Ramos (cell line): ENCODE measurements around the gene ZKSCAN3.
"Not testable (repeated sequence)": the region's sequence is repeated elsewhere in the genome, so short reads cannot be mapped to it uniquely, and the experiment has no call there.

Source experiments
- in situ Hi-C: fragments of 300-500 bp; cut with MboI; formaldehyde crosslinking; loops from one replicate; pipeline ENCODE4 v1.14.3; 2022; ENCODE audit warnings: low sequenced_read_pairs; ENCODE audit not compliant: unreplicated experiment

Gene ZKSCAN3

DNA sequence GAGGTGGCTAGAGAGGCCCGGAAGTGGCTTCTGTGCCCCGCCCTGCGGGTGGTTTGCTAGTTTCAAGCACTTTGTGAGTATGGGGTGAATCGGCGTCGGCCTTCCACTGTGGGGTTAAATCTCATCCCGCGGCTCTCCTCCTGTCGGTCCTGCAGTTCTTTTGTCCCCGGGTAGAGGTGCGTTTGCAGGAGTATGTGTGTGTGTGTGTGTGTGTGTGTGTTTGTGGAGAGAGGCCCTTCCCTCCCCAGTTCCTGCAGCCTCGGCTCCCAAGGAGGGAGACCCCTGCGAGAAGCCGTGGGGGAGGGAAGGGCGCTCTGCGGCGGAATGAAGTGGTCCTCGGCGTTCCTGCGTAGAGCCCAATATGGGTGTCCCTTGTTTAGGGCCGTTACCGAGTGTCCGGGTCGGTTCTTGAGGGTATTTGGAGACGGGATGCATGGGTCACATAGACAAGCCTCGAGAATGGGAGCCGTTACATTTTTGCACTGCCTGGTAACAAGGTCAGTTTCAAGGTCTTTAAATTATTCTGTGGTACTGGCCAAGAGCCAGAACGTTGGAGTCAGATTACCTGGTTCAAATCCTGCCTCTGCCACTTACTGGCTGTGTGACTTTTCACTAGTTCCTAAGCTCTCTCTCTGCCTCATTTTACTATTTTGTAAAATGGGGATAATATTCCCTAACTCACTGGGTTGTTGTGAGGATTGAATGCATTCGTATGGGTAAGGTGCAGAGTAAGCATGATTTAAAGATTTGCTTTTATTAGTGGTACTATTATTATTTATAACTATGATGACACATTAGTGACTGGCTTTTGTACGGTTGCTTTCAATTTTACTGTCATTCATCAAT, at the start of gene ZKSCAN3:
TSS of gene ZKSCAN3 (plus strand) at position 56 of the 846 bp plus-strand sequence. CDS start 9,640 bp downstream, outside the sequence.
- in situ Hi-C loops: no loop called here

DNA sequence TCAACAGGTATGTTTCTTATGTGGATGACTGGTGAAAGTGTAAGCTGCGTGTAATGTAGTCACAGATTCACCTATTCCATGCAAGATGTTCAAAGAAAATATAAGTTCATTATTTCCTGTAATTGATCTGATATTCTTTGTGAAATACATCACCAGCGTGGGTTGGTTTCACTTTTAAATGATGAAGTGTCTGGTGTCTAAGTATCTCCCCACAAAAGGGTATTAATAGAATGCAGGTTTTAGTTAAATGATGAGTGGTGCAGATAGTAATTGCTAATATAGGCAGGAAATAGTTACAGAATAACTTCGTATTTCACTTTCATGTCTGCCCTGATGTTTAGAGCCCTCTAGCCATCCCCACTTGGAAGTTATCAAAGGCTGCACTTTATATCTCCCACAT, 46.2 kb upstream of the ZKSCAN3 start:
- in situ Hi-C loops: no loop called here

DNA sequence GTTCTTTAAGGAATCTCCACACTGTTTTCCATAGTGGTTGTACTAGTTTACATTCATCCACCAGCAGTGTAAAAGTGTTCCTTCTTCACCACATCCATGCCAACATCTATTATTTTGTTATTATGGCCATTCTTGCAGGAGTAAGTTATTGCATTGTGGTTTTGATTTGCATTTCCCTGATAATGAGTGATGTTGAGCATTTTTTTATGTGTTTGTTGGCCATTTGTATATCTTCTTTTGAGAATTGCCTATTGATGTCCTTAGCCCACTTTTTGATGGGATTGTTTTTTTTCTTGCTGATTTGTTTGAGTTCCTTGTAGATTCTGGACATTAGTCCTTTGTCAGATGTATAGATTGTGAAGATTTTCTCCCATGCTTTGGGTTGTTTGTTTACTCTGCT, 43.4 kb upstream of the ZKSCAN3 start:
- in situ Hi-C loops: not testable (repeated sequence)

DNA sequence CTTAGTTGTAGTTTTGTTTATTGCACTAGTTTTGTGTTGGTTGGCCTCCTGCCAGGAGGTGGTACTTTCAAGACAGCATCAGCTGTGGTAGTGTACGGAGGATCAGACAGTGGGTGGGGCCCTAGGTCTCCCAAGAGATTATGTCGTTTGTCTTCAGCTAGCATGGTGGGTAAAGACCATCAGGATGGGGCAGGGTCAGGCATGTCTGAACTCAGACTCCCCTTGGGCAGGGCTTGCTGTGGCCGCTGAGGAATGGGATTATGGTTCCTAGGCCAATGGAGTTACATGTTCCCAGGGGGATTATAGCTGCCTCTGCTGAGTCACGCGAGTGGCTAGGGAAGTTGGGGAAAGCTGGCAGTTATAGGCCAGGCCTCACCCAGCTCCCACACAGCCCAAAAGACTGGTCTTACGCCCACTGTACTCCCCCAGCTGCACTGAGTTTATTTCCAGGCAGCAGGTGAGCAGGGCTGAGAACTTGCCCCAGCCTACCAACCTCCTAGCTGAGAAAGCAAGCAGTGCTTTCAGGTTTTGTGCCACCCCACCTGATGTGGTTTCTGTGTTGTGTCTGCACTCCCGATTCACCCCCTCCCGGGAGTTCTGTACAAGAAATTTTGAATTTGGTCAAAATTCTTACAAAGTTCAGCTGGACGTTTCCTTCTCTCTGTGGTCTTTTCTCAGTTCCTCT, 38.5 kb upstream of the ZKSCAN3 start:
- in situ Hi-C loops: no loop called here

DNA sequence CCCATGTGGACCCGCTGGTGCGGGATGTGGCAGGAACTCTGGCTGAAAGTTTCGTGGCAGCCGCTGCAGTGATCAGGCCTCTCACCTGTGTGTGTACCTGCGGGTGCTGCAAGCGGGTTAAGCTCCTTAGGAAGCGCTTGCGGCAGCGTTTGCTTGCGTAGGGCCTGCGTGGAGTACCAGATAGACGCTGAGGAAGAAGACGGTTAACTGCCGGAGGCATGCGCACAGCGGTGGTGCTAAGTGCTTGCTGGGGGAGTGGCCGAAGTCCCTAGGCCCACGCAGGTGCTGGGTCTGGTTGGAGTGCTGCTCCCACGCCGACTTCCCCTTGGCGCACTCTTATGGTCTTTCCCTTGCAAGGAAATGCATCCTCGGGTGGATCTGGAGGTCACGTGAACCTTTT, 36.8 kb upstream of the ZKSCAN3 start:
- in situ Hi-C loops: no loop called here

DNA sequence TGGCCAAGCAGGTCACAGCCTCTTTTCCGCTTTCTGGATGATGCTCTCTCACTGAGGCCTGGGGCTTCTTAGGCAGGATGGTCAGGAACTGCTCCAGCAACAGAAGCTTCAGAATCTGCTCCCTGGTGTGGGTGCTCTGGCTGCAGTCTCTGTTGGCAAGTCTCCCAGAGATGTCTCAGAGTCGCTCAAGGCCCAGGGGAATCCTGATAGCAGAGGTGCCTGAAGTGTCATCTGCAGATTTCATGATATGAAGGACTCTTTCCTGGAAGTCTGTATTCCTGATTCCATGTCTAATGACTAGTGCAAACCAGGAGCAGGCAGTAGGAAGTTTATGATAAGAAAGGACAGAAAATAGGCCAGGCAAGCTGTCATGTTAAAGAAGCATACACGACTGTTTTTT, 34.1 kb upstream of the ZKSCAN3 start:
- in situ Hi-C loops: no loop called here

DNA sequence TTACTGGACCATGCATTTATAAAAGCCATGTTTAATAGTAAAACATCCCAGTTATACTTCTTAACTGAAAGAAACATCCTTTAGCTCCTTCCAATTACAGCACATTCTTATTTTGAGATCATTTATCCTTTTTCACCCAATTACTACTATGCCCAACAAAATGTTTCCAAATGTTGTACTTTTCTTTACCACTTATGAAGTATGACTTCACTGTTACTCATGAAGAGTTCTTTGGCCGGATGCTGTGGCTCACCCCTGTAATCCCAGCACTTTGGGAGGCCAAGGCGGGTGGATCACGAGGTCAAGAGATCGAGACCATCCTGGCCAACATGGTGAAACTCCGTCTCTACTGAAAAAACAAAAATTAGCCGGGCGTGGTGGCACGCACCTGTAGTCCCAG, 31.9 kb upstream of the ZKSCAN3 start:
- in situ Hi-C loops: not testable (repeated sequence)

DNA sequence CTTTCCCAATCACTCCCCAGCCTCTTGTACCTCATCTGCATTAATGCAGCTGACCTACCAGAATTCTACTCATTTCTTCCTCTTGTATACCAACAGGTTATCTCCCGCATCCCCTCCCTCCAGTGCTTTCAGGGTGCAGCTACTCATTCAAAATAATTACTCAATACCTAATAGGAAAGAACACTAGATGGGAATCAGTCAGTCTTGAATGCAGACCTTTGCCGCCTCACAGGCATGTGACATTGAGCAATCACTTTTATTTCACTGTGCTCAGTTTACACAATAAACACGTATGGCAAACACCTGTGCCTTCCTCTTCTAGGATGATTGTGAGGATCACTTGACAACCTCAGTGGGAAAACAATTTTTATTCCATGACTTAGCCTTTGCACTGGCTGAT, 27.1 kb upstream of the ZKSCAN3 start:
- in situ Hi-C loops: no loop called here

DNA sequence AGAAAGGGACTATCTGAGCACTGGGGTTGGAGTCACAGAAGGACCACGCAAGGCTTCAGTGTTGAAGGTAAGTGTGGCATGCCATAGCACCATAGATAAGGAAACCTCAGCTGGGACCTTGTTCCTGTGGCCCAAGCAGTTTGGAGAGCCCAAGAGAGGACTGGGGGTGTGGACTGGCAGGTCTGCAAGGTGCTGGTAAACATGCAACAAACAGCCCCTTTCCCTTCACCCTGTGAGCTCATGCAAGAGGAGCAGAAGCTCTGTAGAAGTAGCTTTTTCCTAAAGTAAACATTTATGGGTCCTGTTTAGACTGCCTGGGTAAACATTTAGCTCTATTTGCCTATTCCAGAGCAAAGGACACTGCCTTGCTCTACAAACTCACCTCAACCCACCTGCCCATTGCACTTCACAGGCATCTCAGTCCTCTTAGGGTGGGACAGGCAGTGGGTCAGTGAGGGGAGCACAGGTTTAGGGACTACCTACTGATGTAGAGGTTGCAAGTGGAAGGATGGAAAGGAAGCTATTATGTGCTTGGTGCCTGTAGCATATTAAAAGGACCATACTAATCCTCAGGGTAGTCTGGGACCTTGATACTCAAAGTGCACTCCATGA, 25.8 kb upstream of the ZKSCAN3 start:
- in situ Hi-C loops: no loop called here

DNA sequence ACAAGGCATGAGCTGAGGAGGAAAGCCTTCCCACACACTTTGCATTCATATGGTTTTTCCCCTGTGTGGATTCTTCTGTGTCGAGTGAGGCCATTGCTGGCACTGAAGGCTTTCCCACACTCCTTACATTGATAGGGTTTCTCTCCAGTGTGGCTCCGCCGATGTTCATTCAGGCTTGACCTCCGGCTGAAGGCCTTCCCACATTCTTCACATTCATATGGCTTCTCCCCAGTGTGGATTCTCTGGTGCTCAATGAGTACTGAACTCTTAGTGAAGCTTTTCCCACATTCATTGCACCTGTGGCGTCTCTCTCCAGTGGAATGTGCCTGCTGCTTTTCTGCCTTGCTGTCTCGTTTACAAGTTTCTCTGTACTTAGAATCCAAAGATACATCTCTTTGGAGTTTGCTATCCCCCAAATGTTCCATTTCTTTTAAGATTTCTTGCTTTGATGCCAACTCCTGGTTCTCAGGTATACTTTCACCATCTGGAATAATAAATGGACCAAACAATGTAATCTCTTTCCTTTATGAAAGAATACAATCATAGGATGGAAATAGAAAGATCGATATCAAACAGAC, 23.3 kb upstream of the ZKSCAN3 start:
- in situ Hi-C loops: no loop called here

DNA sequence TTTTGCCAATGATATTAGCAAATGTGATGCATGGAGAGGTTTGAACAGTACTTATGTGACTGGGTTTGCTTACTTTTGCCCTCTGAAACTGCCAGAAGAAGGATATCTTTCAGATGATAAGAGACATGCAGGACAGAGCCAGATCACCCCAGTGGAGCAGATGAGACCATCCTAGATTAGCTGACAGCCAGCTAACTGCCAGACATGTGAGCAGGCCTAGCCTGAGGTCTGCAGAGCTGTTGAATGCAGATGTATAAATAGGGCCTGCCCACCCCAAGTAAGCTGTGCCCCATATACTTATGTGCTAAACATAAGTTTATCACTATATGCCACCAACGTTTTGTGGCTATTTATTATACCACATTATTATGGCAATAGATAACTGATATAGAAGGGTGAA, 19.7 kb upstream of the ZKSCAN3 start:
- in situ Hi-C loops: no loop called here

DNA sequence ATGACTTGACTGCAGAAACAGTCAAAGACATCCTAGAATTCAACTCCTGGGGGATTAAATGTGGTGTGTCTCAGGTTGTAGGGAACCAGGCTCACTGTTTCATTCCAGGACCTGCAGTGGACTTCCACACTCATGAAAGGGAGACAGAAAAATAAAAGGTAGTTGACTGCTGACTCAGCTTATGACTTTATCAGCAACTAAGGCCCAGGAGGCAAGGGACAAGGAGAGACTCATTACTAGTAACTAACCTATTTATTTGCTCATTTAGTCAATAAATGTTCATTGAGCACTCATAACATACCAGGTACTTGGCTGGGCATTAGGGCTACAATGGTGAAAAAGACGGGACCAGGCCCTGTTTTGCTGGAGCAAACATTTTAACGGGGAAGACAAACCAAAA, 16.7 kb upstream of the ZKSCAN3 start:
- in situ Hi-C loops: no loop called here

DNA sequence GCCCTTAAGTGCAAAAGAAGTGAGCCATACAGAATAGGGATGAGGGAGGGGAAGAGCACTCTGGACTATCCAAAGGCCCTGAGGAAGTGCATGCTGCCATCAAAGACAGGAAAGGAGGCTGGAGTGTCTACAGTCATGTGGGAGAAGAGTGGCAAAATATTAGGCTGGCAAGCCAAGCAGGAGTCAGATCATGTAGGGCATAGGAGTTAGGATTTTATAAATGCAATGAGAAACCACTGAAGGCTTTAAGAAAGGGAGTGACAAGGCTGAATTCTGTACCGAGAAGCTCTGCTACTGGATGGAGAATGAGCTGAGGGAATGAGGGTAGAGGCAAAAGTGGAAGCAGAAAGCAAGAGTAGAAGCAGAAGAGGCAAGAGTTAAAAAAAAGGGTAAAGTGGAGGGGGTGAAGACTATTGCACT, 16.1 kb upstream of the ZKSCAN3 start:
- in situ Hi-C loops: no loop called here

DNA sequence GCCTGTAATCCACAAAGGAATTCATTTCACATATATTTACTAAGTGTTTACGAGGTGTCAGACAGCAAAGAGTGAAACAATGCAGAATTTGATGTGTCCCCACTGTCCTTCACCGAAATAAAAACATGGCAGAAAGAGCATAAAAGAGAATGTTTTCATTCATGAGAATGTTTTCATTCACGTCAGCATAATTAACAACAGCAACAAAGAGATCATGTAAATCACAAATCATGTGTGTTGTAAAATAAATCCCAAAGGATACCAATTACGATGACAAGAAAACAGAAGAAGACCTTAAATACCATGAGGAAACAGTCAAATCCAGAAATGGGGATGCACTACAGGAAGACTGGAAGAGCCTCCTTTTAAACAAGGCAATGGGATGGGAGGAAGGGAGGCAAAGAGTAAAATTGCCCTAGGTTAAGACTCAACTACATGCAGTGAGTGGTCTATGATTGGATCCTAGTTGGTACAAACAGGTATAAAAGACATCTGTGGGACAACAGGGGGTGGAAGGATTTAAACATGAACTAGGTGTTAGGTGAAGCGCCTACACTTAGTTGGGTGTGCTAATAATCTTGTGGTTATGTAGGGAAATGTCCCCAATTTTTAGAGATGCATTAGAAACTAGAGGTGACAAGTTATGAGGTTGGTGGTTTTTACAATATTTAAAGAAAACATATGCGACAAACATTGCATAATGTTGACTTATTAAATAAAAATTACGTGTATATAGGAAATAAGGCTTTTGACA, 15.3 kb upstream of the ZKSCAN3 start:
- in situ Hi-C loops: no loop called here

DNA sequence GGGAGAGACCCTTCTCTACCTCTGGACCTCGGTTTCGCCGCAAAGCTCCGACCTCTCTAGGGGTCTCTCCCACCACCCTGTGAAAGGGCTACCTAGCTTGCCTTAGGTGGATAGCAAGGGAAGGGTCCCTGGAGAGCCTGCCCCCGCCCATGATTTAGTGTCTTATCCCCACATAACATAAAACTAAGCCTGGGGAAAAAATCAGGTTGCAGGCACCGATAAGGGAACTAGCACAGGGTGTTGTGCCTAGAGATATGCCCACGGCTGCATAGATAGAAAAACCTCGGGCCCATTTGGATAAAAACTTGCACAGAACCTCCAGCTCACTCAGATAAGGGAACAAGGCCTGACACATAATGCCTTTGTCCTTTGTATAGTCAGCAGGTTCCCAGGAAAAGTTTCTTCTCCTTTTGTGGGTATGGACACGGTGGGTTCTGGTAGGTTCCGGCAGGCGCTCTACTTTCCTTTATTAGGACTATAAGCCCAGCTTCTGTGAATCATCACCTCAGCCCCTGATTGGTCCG, 14.6 kb upstream of the ZKSCAN3 start:
- in situ Hi-C loops: no loop called here

DNA sequence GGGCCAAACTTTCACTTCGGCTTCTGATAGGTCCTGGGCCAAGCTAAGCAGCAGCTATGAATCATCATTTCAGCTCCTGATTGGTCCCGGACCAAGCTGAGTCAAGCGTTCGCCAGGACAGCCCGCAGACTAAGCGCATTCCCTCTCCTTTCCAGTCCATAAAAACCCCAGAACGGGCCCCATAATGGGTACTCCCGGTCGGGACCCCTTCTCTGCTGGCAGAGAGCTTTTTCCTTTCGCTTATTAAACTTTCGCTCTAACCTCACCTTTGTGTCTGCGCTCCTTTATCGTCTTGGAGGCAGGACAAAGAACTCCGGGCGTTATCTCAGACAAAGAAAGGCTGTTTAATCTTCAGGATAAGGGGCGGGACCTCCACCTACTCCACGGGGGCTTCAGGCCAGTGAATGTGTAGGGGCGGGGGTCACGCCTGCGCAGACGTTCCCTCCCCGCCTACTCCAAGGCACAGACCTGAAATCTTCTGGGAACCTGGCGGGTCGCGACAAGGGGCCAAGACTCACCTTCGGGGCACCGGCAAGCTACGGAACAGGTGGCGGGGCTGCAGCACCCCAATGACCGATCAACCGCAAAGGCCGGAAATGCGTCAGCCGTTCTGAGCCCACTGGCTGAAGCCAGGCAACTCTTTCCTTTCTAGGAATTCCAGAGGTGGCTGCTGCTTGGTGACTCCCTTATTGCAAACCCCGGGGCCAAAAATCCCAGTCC, 14.0 kb upstream of the ZKSCAN3 start, which contains the start of gene ZSCAN31:
TSS of gene ZSCAN31 (minus strand) at position 585 of the 720 bp plus-strand sequence. CDS start 6,465 bp downstream, outside the sequence.
- in situ Hi-C loops: no loop called here

DNA sequence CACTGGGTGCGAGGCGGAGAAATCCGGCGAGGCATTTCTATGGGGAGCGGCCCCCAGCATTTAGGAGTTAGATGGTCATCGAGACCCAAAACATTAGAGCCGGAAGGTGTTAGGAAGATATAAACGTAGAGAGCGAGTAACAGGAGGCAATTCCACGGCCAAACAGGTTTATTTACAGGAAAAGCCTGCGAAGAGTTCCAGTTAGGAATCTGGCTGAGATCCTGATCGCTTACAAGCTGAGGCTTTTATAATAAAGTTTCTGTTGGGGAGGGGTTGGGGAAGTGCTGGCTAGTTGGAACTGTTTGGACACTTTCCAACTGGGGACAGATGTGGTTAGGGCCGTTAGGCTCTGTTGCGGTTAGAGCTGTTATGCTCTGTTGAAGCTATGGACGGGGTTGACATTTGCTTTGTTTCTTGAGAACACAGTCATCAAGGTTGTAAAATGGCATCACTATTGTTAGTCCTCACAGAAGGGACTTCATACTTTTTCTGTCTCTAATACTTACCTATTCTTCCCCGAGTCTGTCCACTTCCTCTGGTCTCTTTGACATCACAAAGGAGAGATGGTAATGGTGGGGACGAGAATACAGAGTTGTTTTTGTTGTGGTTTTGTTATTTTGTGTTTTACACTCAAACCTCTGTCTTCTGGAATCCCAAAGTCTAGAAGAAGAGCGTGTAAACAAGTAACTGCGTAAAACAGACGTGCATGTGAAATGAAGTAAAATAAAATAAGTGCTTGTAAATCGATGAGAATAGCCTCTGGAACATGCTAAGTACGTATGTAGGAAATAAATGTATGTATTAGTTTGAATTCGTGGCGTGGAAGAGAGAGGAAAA, 13.2 kb upstream of the ZKSCAN3 start:
- in situ Hi-C loops: no loop called here

DNA sequence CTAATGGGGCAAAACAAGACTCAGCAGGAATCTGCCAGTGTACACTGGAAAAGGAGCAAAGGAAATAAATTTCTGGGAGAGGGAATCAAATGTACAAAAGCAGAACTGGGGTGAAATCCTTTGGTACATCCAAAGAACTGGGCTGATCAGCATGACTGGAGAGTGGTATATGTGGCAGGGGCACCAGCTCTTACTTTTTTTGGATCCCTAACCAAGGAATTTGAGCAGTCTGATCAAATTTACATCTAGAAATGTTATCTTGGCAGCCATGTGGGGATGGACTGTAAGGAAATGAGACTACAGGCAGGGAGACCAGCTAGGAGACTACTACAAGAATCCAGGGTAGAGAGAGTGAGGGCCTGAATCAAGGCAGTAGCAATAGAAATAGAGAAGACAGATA, 12.6 kb upstream of the ZKSCAN3 start:
- in situ Hi-C loops: no loop called here
